Fibroblast of skin of scalp (primary cell): ENCODE results near the gene LPAR3.

Experiments used
- DNase-seq: peaks from one replicate; pipeline ENCODE4 v3.0.0-alpha.2; 2013

LPAR3 gene

DNA sequence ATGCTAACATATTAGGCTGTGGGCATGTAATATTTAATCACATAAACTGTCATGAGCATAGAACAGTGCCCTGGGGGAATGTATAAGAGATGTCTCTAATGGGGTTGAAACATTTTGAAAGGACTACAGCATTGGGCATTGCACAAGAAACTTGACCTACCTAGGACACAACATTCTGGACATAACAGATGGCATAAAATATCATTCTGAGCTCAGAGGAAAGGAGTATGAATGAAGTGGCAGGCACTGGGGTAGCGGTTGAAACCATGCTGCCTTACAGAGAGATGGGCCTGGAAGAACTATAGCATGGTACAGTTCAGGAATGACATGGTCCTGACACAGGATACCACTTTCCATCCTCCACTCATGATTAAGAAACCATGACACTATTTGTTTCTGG lies 69.0 kb downstream of the LPAR3 start:
- DNase-seq, result no peak

DNA sequence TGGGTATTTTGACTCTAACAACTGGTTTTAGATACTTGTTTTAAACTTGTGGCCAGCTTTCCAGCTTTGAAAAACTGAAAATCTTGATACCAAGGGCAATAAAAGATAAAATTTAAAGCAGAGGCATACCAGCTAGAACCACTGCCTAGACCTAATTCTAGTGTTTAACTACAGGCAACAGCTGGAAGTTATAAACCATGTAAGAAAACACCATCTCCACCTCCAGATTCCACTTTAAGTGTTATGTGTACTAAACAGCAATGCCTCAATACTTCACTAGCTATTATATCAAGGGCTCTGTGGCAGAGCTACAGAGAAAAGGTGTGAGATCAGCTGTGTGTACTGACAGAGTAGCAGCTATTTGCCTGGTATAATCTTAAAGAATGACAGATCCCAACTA lies 69.5 kb downstream of the LPAR3 start:
- no peak for DNase-seq

- no peak for DNase-seq
Measured at GRCh38 chr1:84810343-84810742, 82.7 kb downstream of the LPAR3 start.

DNA sequence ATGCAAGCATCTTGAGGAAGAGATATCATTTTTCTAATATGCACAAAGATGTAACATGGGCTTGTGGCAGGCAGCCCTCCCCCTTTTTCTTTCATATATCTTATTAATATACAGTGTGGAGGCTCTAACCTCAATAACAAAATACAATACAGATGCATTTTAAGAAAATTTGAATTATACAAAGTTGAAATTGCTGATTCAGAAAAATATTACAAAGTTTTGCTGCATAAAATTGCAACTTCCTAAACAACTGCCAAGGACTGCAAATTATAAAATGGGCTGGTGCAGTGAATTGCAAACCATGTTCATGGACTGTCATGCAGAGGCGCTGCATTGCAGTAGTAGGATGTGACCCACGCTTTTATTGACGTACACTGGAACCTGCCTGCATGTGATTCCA lies 84.0 kb downstream of the LPAR3 start:
- no peak for DNase-seq

DNA sequence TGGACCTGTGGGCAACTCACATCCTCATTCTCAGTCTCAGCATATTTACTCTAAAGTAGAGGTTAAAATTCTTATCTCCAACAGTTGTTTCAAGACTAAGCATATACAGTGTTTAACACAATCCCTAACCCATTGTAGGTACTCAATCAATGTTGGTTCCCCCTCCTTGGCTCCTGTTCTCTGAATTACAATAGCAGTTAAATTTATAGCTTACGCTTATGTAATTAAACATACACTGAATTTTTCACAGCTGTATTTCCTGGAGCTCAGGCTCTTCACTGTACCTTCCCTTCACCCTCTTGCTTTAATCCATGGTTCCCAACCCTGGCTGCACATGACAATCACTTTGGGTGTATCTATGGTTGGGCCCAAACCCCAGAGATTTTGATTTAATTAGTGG lies 89.4 kb downstream of the LPAR3 start:
- no peak for DNase-seq

- no peak for DNase-seq
Measured at GRCh38 chr1:84802567-84803232, 90.3 kb downstream of the LPAR3 start.

- no peak for DNase-seq
Measured at GRCh38 chr1:84800090-84801073, 92.6 kb downstream of the LPAR3 start.

DNA sequence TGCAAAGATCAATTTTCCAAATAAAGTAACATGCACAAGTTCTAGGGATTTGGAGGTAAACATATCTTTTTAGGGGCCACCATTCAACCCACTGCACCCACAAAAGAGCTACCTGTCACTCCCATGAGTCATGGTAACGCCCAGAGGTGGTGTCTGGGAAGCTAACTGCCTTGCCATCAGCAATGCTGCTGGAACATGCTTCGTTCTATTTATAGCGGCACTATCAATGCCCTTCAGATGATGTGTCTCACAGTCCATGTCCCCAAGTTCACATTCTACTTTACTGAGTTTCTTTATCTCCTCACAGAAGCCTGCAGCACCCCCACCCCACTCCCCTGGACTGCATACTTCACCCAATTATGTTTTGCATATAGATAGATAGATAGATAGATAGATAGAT lies 95.4 kb downstream of the LPAR3 start:
- no peak for DNase-seq

GRCh38 chr1:84795966-84796600 lies 96.9 kb downstream of the LPAR3 start:
- DNase-seq, result no peak

DNA sequence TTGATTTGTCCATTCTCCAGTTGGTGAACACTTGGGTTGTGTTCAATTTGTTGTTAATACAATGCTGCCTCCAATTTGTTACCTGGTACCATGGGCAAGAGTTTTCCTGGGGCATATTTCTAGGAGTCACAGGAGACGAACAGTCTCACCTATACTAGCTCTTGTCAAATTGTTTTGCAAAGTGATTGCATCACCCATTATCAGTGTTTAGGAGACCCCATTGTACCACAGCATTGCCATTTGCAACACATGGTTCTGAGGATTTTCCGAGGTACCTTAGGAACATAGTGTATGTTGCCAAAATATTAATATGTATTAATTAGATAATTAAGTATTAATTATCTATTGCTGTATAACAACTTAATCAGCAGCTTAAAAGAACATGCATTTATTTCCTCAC lies 97.8 kb downstream of the LPAR3 start:
- no peak for DNase-seq

- DNase-seq, result no peak
Measured at GRCh38 chr1:84792421-84792820, 100.6 kb downstream of the LPAR3 start.

- DNase-seq, result no peak
Measured at GRCh38 chr1:84789014-84789413, 104.0 kb downstream of the LPAR3 start.

- no peak for DNase-seq
Measured at GRCh38 chr1:84785271-84786036, 107.6 kb downstream of the LPAR3 start.

- DNase-seq, result no peak
Measured at GRCh38 chr1:84782881-84783280, 110.1 kb downstream of the LPAR3 start.

DNA sequence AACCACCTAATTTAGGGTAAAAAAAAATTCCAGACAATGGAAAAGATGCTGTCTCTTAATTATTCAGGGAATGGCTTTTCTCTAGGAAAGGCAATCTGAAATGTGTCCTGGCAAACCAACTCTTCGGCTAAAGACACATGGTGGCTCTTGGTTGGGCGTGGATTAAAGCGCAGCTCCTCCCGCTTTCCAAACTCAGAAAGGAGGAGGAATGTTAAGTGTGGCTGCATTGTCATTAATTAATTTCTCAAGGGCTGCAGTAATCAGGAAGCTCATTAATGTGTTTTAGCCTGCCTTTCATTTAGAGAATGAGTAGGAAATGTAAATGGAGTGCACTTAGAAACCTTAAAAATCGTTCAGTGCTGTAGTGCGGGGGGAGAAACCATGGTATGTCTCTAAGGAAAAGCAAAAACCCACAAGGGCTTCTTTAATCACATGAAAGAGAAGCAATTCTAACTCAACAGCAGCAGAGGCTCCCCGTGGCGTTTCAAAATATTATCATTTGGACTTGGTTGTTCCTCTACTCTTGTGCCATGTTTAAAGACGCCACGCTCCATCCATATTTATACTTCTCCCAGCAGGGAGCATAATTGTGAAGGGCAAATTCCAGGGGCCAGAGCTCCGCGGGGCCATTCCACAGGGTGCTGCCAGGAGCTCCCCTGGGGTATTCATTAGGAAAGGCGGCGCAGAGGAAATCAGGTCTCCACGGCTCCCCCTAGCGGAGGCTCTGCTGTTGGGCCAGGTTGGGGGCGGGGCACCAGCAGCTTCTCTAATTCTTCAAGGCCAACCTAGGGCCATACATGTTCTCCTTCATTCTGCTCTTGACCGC lies 110.8 kb downstream of the LPAR3 start:
- DNase-seq, result peak; percentile 64

- no peak for DNase-seq
Measured at GRCh38 chr1:84780000-84780716, 112.8 kb downstream of the LPAR3 start.

DNA sequence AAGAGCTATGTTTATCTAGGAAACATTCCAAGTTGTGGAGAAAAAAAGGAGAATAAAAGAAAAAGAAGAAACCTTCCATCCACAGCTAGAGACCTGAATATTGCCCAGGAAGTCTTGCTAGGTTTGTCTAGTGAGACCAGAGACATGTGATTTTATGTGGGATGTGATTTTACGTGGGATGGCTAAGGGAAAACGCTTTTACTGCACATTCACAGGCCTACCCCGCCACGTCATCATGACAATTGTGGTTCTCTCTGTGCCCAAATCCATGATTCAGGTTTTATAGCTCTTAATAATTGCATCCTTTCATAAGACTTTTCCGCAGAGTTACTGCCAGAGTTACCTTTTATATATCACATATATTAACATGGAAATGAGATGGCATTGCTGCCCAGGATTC lies 116.4 kb downstream of the LPAR3 start:
- DNase-seq, result no peak

- peak; percentile 38 for DNase-seq
Measured at GRCh38 chr1:84775535-84775920, 117.5 kb downstream of the LPAR3 start.

DNA sequence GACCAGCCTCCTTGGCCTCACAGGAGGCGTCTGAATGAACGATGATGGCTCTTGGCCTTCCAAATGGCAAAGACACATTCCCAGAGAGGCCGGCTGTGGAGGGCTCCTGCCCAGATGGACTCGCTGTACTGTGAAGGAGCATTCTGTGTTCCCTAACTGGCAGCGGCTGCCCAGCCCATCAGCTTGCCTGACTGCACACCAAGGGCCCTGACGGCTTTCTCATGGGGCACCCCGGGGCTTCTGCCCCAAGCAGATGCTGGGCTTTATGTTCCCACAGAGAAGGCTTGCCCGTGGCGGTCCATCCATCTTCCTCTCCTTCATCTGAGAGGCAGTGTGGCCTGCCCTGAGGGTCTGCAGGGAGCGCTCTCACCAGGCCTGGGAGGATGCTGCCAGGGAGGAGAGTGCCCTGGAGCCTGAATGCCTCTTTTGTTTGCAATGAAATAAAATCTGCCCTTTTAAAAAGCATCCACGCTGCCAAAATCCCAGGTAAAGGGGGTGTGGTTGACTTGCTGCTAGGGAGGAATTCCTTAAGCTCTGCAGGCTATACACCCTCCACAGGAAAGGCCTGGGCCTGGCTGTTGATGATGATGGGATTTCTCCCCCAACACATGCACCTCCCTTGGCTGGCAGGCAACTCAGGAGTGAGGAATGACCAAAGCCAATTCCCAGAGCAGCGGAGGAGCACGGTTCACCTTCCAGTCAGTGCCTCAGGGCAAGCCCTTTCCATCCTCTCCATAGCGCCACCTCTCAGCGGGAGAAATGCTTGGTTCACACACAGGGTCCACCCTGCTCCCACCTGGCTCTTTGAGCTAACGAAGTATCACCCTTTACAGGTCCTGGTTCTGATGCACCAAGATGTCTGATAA lies 118.1 kb downstream of the LPAR3 start:
- no peak for DNase-seq

DNA sequence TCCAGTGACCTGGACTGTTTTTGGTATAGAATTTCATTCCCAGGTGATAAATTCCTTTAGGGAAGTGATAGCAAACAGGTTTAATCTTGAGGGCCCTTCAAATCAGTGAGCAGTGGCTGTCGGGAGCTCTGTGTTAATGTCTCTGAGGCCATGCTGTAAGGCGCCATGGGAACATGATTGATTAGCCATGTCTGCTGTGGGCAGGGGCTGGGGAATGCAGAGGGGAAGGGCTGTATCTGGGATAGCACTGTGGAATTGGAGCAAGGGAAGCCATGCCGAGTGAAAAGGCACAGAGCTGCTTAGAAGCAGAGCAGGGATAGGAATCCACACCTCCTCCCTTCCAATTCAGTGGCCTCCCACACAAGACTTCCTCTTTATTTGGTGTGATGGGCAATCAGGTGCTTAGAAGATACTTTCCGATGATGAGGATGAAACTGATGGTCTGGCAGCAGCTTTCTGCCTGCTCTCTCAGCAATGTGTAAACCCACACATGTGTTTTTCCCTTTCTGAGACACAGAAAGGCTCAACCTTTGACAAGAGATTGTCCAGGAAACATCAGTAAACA lies 119.0 kb downstream of the LPAR3 start:
- DNase-seq, result no peak
